NCI-H69 (cell line): ENCODE measurements around the gene RNASEH2B.

ENCODE experiments used
- DNase-seq: peaks from one replicate; lab custom pipeline; 2025; lab: John Stamatoyannopoulos, UW

The RNASEH2B gene

DNA sequence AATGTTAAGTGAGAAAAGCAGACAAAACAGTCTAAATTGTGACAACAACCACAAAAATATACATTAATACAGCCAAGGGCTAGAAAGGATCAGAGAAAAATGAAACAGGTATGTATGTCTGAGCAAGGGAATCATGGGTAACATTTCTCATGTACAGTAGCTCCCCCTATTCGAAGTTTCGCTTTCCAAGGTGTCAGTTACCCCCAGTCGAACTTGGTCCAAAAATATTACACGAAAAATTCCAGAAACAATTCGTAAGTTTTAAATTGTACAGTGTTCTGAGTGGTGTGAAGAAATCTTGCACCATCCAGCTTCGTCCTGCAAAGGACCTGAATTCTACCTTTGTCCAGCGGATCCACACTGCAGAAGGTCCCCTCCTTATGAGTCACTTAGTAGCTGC, 1.8 kb upstream of the RNASEH2B start:
- no peak for DNase-seq

- DNase-seq = no peak
Observed at GRCh38 chr13:50908371-50908770, 1.2 kb upstream of the RNASEH2B start.

DNA sequence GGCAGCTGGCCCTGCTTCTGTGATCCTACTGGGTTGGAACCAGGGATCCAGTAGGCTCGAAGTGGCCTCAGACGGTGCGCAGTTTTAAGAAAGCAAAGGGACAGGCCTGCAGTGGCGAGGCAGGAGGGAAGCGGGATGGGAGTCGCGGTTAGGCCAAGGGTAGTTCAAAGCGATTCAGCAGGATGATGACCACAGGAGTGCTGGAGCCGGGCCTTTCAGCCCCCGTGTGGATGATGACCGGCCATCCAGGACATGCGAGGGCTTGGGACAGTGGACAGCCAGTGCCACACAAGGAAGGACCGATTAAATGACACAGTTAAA, 854 bp downstream of the RNASEH2B start:
- peak; percentile 67 for DNase-seq

- peak; percentile 40 for DNase-seq
Observed at GRCh38 chr13:50911081-50911631, 1.6 kb downstream of the RNASEH2B start.

- peak; percentile 92 for DNase-seq
Observed at GRCh38 chr13:50911937-50912795, 2.6 kb downstream of the RNASEH2B start.

DNA sequence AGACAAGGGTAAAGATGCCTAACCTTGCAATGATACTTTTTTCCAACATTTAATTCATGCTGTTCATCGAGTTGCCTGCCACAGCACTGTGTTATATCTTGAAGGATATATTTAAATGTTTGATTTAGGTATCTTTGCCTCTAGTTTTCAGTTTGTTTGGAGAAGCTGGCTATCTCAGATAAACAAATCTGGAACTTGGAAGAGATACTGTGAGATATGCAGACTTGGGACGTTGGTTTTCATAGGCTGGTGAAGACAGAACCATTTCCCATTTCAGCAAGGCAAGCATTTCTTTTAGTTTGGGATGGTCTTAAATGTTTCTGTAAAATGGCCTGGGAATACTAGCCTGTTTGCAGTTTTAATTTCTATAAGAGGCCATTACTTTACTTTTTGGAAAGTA, 3.3 kb downstream of the RNASEH2B start:
- no peak for DNase-seq

GRCh38 chr13:50914176-50914700, 4.6 kb downstream of the RNASEH2B start:
- DNase-seq = no peak

- no peak for DNase-seq
Observed at GRCh38 chr13:50914848-50915247, 5.3 kb downstream of the RNASEH2B start.

DNA sequence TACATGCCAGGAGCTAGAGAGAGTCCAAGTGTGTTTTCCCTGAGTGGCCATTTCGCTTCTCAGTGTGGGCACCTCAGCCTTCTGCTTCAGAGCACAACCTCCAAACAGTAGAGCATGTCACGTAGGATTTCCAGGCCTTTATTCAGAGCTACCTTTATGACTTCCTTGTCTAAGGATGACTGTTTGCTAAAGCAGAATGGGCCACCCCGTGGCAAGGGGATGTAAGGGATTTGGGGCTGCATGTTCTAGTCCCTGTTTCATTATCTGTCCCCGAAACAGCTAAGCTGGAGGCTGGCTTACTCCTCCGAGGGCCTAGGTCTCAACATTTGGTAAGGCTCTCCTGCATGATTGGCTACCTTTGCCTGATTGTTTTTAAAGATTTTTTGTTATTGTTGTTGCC, 6.0 kb downstream of the RNASEH2B start:
- DNase-seq = peak; percentile 59

- DNase-seq = peak; percentile 83
Observed at GRCh38 chr13:50916701-50917184, 7.2 kb downstream of the RNASEH2B start.

DNA sequence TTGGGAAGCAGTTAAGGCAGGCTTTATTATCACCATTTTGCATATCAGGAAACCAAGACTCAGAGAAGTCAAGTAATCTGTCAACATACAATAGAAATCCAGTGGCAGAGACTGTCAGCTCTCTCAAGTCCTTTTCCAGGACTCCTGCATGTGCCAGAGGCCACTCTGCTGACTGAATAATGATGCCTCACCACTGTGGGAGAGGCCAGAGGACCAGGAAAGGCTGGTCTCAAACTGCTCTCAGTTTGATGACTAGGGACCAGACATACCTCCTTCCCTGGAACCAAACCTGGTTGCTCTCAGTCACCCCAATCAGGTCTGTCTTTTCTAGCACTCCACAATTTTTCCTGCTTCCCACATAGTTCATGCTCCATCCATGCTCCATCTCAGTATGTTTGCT, 8.0 kb downstream of the RNASEH2B start:
- no peak for DNase-seq

GRCh38 chr13:50918567-50918966, 9.0 kb downstream of the RNASEH2B start:
- DNase-seq = no peak

GRCh38 chr13:50919277-50919676, 9.7 kb downstream of the RNASEH2B start:
- DNase-seq = no peak

- DNase-seq = no peak
Observed at GRCh38 chr13:50921706-50922105, 12.1 kb downstream of the RNASEH2B start.

- peak; percentile 7 for DNase-seq
Observed at GRCh38 chr13:50923272-50923671, 13.7 kb downstream of the RNASEH2B start.

DNA sequence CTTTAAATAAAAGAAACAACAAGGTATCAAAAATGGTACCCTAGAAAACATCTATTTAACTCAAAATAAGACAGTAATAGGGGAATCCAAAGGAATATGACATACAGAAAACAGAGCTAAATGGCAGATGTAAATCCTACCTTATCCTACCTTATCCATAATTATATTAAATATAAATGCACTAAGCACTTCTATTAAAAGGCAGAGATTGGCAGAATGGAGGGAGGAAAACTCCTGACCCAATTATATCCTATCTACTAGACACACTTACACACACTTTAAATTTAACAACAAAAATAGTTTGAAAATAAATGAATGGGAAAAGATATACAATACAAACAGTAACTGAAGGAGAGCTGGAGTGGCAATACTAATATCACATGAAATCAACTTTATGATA, 14.4 kb downstream of the RNASEH2B start:
- DNase-seq = no peak

DNA sequence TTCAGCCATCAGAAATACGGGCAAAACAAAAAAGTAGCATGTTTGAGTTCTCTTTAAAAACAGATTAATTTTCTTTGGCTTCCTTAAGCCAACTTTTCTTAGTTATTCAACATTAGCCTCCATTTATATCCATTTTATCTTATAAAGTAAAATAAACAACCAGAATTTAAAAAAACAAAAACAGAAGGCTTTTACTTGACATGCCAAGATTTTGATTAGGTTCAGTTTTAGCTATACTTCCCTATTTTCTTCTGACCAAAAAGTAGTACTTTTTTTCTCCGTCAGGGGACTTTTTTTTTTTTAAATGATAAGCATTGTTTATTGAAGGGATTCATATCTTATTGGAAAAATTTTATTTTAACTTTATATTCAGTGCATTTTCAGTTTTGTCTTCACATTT, 18.1 kb downstream of the RNASEH2B start:
- no peak for DNase-seq

- DNase-seq = no peak
Observed at GRCh38 chr13:50928102-50928501, 18.5 kb downstream of the RNASEH2B start.

DNA sequence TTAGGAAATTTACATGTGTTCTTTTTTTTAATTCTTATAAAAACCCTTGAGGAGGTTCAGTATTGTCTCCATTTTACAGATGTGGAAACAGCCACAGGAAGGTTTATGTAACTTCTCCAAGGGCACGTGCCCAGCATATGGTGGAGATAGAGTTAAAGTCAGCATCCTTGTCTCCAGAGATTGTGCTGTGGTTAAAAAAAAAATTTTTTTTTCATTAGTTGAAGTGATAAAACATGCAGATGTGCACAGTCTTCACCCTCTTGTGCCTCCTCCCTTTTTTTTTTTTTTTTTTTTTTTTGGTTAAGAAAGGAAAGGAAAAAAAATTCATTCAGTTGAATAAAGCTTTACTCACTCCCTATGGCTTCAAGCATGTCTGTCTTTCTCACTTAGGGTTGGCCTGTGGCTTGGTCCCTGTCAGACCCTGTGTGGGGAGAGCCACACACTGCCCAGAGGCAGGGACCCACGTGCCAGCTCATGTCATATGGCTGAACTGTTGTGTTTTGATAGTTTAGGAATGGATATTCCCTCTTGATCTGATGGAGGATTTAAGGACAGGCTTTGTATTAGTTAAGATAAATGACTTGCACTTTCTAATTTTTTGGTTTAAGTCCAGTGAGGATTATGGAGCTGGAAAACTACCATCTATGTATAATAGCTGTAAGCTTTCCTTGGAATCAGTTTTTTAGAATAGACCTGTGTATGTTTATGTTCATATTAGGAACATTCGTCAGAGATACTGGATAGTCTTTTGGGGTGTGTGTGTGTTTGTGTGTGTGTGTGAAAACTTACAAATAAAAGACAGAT, 19.3 kb downstream of the RNASEH2B start:
- DNase-seq = no peak

GRCh38 chr13:50932091-50932490, 22.5 kb downstream of the RNASEH2B start:
- DNase-seq = no peak

DNA sequence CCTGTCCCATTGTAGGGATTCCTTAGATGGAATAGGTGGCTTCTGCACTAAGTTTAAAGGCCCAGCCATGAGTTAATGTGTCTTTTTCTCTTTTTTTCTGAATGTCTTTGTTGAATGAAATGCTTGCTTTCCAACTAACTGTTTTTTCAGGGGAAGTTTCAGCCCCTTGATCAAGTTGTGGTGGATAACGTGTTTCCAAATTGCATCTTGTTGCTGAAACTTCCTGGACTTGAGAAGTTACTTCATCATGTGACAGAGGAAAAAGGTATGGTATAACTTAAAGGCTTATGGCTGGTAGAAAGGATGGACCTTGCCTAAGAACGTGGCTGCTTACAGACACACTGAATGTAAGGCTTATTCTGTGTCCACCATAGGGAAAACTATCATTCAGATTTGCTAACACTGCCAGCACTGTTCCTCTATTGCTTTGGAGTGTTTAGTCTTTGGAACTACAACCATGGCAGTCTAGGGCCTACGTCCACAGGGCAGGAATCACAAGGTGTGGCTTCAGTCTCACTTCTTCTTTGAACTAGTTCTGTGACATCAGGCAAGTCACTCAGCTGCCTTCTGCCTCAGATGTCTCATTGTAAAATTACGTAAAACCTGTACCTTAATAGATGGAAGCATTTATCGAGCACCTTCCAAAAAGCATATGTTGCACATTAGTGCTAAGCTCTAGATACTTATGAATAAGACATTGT, 25.3 kb downstream of the RNASEH2B start:
- no peak for DNase-seq

DNA sequence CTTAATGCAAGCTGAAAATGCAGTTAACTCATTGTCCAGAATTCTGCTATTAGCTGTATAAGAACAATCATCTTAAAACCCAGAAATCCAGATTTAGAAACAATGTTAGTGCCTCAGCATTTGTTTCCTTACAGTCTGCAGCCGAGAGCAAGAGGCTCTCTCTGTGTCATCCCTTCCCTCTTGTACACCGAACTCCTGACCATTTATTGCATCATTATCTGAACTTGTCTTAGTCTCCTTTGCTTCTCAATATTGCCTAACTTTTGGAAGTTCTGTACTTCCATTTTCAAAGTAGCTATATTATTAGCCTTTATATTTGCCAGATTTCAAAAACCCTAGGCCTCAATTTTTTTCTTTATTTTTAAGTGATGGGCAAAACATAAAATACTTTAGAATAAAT, 27.1 kb downstream of the RNASEH2B start:
- DNase-seq = no peak
